ENCODE results near the gene GAPVD1. TPM values are rescaled to one million over a fixed set of nuclear protein-coding genes. Genes with fewer than 3 reads are reported as not detected.
A peak's percentile ranks its signal among the peaks of the same experiment; 100 is the strongest.
"Not testable (repeated sequence)": the region's sequence is repeated elsewhere in the genome, so short reads cannot be mapped to it uniquely, and the experiment has no call there.

Gene GAPVD1
- 10 to 100 TPM; 26.0 to 42.2 (median 35.6) TPM for polyA plus RNA-seq (ENCODE audit: insufficient read length in 3 of 3)
- long read RNA-seq, donor 1, partial matches to known transcripts, result 0 of 1 reads
- long read RNA-seq, donor 1, other reads (novel, unspliced or antisense), result 0 of 1 reads
- long read RNA-seq, donor 2, partial matches to known transcripts, result 9 of 9 reads
- long read RNA-seq, donor 2, other reads (novel, unspliced or antisense), result 0 of 9 reads
- long read RNA-seq, donor 3, partial matches to known transcripts, result 8 of 8 reads
- long read RNA-seq, donor 3, other reads (novel, unspliced or antisense), result 0 of 8 reads
- long read RNA-seq, donor 4, partial matches to known transcripts, result 7 of 7 reads
- long read RNA-seq, donor 4, other reads (novel, unspliced or antisense), result 0 of 7 reads
- long read RNA-seq, donor 5, result 0 reads
- long read RNA-seq, donor 6, partial matches to known transcripts, result 10 of 11 reads
- long read RNA-seq, donor 6, other reads (novel, unspliced or antisense), result 0 of 11 reads
- long read RNA-seq, donor 7, partial matches to known transcripts, result 0 of 1 reads
- long read RNA-seq, donor 7, other reads (novel, unspliced or antisense), result 0 of 1 reads
- long read RNA-seq, donor 8, result 0 reads
- long read RNA-seq, donor 9, partial matches to known transcripts, result 0 of 1 reads
- long read RNA-seq, donor 9, other reads (novel, unspliced or antisense), result 0 of 1 reads
- long read RNA-seq, donor 10, partial matches to known transcripts, result 5 of 6 reads
- long read RNA-seq, donor 10, other reads (novel, unspliced or antisense), result 0 of 6 reads
- long read RNA-seq, donor 11, result 0 reads
- long read RNA-seq, donor 12, partial matches to known transcripts, result 7 of 7 reads
- long read RNA-seq, donor 12, other reads (novel, unspliced or antisense), result 0 of 7 reads
- long read RNA-seq, donor 13, partial matches to known transcripts, result 0 of 1 reads
- long read RNA-seq, donor 13, other reads (novel, unspliced or antisense), result 0 of 1 reads
- long read RNA-seq, donor 14, result 0 reads
- long read RNA-seq, donor 15, partial matches to known transcripts, result 8 of 8 reads
- long read RNA-seq, donor 15, other reads (novel, unspliced or antisense), result 0 of 8 reads
- long read RNA-seq, donor 16, result 0 reads

- peak; percentile 91 for DNase-seq
Measured at GRCh38 chr9:125261501-125262293, at the start of gene GAPVD1. TSS of gene GAPVD1 (plus strand) at chr9:125261826. CDS start at chr9:125298922, 37,096 bp downstream.

- no peak for DNase-seq
Measured at GRCh38 chr9:125214186-125214585, 47.4 kb upstream of the GAPVD1 start.

GRCh38 chr9:125218621-125219020 lies 43.0 kb upstream of the GAPVD1 start:
- DNase-seq, result no peak

- DNase-seq, result not testable (repeated sequence)
Measured at GRCh38 chr9:125224858-125225257, 36.8 kb upstream of the GAPVD1 start.

GRCh38 chr9:125227761-125228160 lies 33.9 kb upstream of the GAPVD1 start:
- DNase-seq, result no peak

GRCh38 chr9:125233678-125234077 lies 27.9 kb upstream of the GAPVD1 start:
- no peak for DNase-seq

GRCh38 chr9:125234099-125234498 lies 27.5 kb upstream of the GAPVD1 start:
- DNase-seq, result not testable (repeated sequence)

- DNase-seq, result no peak
Measured at GRCh38 chr9:125235804-125236519, 25.7 kb upstream of the GAPVD1 start.

- DNase-seq, result not testable (repeated sequence)
Measured at GRCh38 chr9:125236520-125237159, 25.0 kb upstream of the GAPVD1 start.

- DNase-seq, result no peak
Measured at GRCh38 chr9:125238127-125238914, 23.3 kb upstream of the GAPVD1 start.

GRCh38 chr9:125238915-125239446 lies 22.6 kb upstream of the GAPVD1 start:
- DNase-seq, result no peak

GRCh38 chr9:125239631-125240597 lies 21.7 kb upstream of the GAPVD1 start:
- DNase-seq, result no peak

- peak; percentile 28 for DNase-seq
Measured at GRCh38 chr9:125240649-125240999, 21.0 kb upstream of the GAPVD1 start.

- peak; percentile 99 for DNase-seq
Measured at GRCh38 chr9:125241000-125241862, 20.4 kb upstream of the GAPVD1 start, which contains the start of gene HSPA5. TSS of gene HSPA5 (minus strand) at chr9:125241343. CDS start at chr9:125241126, 217 bp downstream.

- DNase-seq, result no peak
Measured at GRCh38 chr9:125241863-125242739, 19.5 kb upstream of the GAPVD1 start.

GRCh38 chr9:125243792-125244260 lies 17.8 kb upstream of the GAPVD1 start:
- DNase-seq, result no peak
